GM12878 (cell line): ENCODE results near the gene PARPBP. TPM values are rescaled to one million over a fixed set of nuclear protein-coding genes. Genes with fewer than 3 reads are reported as not detected.

Experiments used
- ATAC-seq: fragments of 200-7000 bp; cut with Tn5 transposase; 3 replicates; pipeline ENCODE4 v1.9.1; 2020; ENCODE audit warnings: mild to moderate bottlenecking, moderate library complexity
- BruUV-seq: library from RNA; stranded (reverse); fragments of 400-500 nt; replicated peaks from 2 replicates; lab custom pipeline; 2021; lab: Mats Ljungman, UMichigan
- CTCF ChIA-PET: fragments of 300-600 bp; sonication (Branson Sonifier 250); formaldehyde crosslinking; extraction: SDS; loops from one replicate; lab custom pipeline; 2021; ENCODE audit warnings: inconsistent platforms; lab: Yijun Ruan, JAX
- POLR2A ChIA-PET: fragments of 350-600 bp; formaldehyde crosslinking; extraction: SDS; loops from one replicate; lab custom pipeline; 2021; ENCODE audit warnings: inconsistent platforms; lab: Charles Lee
- RAD21 ChIA-PET: fragments of 300-600 bp; sonication (Branson Sonifier 250); formaldehyde crosslinking; loops from one replicate; lab custom pipeline; 2023; ENCODE audit warnings: antibody characterized with exemption; ENCODE audit not compliant: unreplicated experiment; lab: Charles Lee
- SMC1A ChIA-PET: fragments of 300-600 bp; sonication (Branson Sonifier 250); formaldehyde crosslinking; loops from one replicate; lab custom pipeline; 2023; ENCODE audit not compliant: unreplicated experiment, uncharacterized antibody; lab: Charles Lee
- DNase-seq: peaks from one replicate; pipeline ENCODE4 v3.0.0-alpha.2; 2011; ENCODE audit warnings: low read depth, low spot score
- FAIRE-seq: peaks from 3 replicates; lab custom pipeline; 2011; peaks lifted over from hg19 to GRCh38; lab: Jason Lieb, UNC
- H2AFZ ChIP-seq: 2 replicates; pipeline ENCODE4 v1.6.0; 2011; ENCODE audit warnings: low read depth, low read length, control low read depth; ENCODE audit not compliant: control insufficient read depth
- H3K27ac ChIP-seq: 2 replicates; pipeline ENCODE4 v1.5.1; 2011; ENCODE audit warnings: control low read depth; ENCODE audit not compliant: control insufficient read depth, insufficient read depth
- H3K27me3 ChIP-seq, 2 experiments: replicated peaks in 1 of 2; 2 replicates each; pipeline versions ENCODE4 v1.6.0 to v1.6.1; 2011; ENCODE audit warnings: low read length in 1 of 2; ENCODE audit not compliant: control insufficient read depth in 2 of 2, insufficient read depth in 2 of 2
- H3K36me3 ChIP-seq, 2 experiments: 2 replicates each; pipeline ENCODE4 v1.5.1; 2011; ENCODE audit warnings: low read length in 1 of 2; ENCODE audit not compliant: control insufficient read depth in 2 of 2, insufficient read depth in 2 of 2
- H3K4me1 ChIP-seq: 2 replicates; pipeline ENCODE4 v1.6.1; 2011; ENCODE audit warnings: mild to moderate bottlenecking, low read length, moderate library complexity, mixed read lengths; ENCODE audit not compliant: control insufficient read depth, insufficient read depth
- H3K4me2 ChIP-seq: 2 replicates; pipeline ENCODE4 v1.6.0; 2011; ENCODE audit warnings: control low read depth; ENCODE audit not compliant: control insufficient read depth, insufficient read depth
- H3K4me3 ChIP-seq: fragments of 200-600 bp; sonication (generic); 2 replicates; pipeline ENCODE4 v1.5.1; 2016
- H3K79me2 ChIP-seq: 2 replicates; pipeline ENCODE4 v1.6.0; 2011; ENCODE audit warnings: low read length; ENCODE audit not compliant: control insufficient read depth, insufficient read depth
- H3K9ac ChIP-seq: 2 replicates; pipeline ENCODE4 v1.8.0; 2011; ENCODE audit warnings: low read length, control low read depth, mixed read lengths; ENCODE audit not compliant: control insufficient read depth, insufficient read depth
- H3K9me3 ChIP-seq: replicated peaks from 3 replicates; pipeline ENCODE4 v1.5.1; 2011; ENCODE audit warnings: mild to moderate bottlenecking, low read length; ENCODE audit not compliant: control insufficient read depth, insufficient read depth
- H4K20me1 ChIP-seq: 2 replicates; pipeline ENCODE4 v1.6.0; 2011; ENCODE audit not compliant: control insufficient read depth, insufficient read depth
- ATF2 ChIP-seq: IDR thresholded peaks from 2 replicates; pipeline ENCODE4 v1.6.1; 2012; ENCODE audit warnings: low read length, inconsistent platforms
- FOS ChIP-seq: IDR thresholded peaks from 3 replicates; pipeline ENCODE4 v1.6.1; 2011; ENCODE audit warnings: borderline replicate concordance; ENCODE audit not compliant: insufficient read length; ENCODE audit errors: extremely low read depth
- FOXM1 ChIP-seq: IDR thresholded peaks from 2 replicates; pipeline ENCODE4 v1.6.1; 2012; ENCODE audit warnings: low read depth, mild to moderate bottlenecking, inconsistent platforms, low read length, moderate library complexity
- MTA2 ChIP-seq: fragments of 450-650 bp; IDR thresholded peaks from 2 replicates; pipeline ENCODE4 v1.6.1; 2016; ENCODE audit warnings: low read depth, mild to moderate bottlenecking, moderate library complexity
- MTA3 ChIP-seq: IDR thresholded peaks from 2 replicates; pipeline ENCODE4 v1.6.1; 2012; ENCODE audit warnings: low read length, inconsistent platforms, borderline replicate concordance
- MYB ChIP-seq: fragments of 150-350 bp; IDR thresholded peaks from 2 replicates; pipeline ENCODE4 v1.6.1; 2014; ENCODE audit warnings: mild to moderate bottlenecking, low read depth, low read length, borderline replicate concordance
- SMC3 ChIP-seq: IDR thresholded peaks from 2 replicates; pipeline ENCODE4 v1.6.1; 2011; ENCODE audit warnings: low read length, improper control_type of control experiment, borderline replicate concordance
- SREBF1 ChIP-seq: IDR thresholded peaks from 2 replicates; pipeline ENCODE4 v1.6.1; 2012; ENCODE audit warnings: mild to moderate bottlenecking, low read length
- SUZ12 ChIP-seq: fragments of 200-600 bp; sonication (generic); IDR thresholded peaks from one replicate; pipeline ENCODE4 v1.6.1; 2018; ENCODE audit warnings: antibody characterized with exemption, mild to moderate bottlenecking; ENCODE audit not compliant: unreplicated experiment
- TCF12 ChIP-seq: IDR thresholded peaks from 2 replicates; pipeline ENCODE4 v1.6.1; 2011; ENCODE audit warnings: low read depth, mild to moderate bottlenecking, low read length
- ZBED1 ChIP-seq: IDR thresholded peaks from 2 replicates; pipeline ENCODE4 v1.6.1; 2016; ENCODE audit warnings: borderline replicate concordance
- ZBTB4 ChIP-seq: fragments of 450-650 bp; formaldehyde crosslinking; IDR thresholded peaks from 2 replicates; pipeline ENCODE4 v1.4.0; 2022; ENCODE audit warnings: mild to moderate bottlenecking, moderate library complexity
- in situ Hi-C: fragments of 300-500 bp; cut with MboI; formaldehyde crosslinking; loops from 9 replicates; pipeline ENCODE4 v1.14.3; 2018; ENCODE audit warnings: mixed read lengths
- intact Hi-C: fragments of 100-400 bp; cut with micrococcal nuclease; formaldehyde crosslinking; loops from one replicate; pipeline ENCODE4 v1.14.2; 2022; ENCODE audit not compliant: unreplicated experiment
- polyA plus RNA-seq, 11 experiments: library from polyadenylated mRNA; depleted of rRNA in 4 of 11; unstranded in 6 of 11; stranded (reverse) in 5 of 11; fragments of >200 nt; fragmentation: Nextera tagmentation in 4 of 11; fragmentation: Illumina TruSeq in 1 of 11; extraction: Ambion mirVana in 4 of 11; extraction: Trizol in 1 of 11; gene quantifications; 1 replicate in 1 of 11; 2 replicates in 10 of 11; pipeline versions ENCODE4 v1.2.1 to v1.2.3, GENCODE V29; 2011 to 2016; ENCODE audit warnings: inconsistent platforms in 2 of 11, missing spikeins in 2 of 11, low read depth in 1 of 11
- total RNA-seq, 4 experiments: library from RNA; depleted of rRNA in 3 of 4; stranded (reverse); fragments of >200 nt in 3 of 4; fragmentation: Illumina TruSeq in 1 of 4; extraction: Trizol in 1 of 4; gene quantifications; 2 replicates each; pipeline versions ENCODE4 v1.2.1 to v1.2.3, GENCODE V29; 2013 to 2021
- TF ChIP-seq, protein P1 (sequence below): fragments of 450-650 bp; formaldehyde crosslinking; IDR thresholded peaks from 2 replicates; pipeline ENCODE4 v1.4.0; 2020; ENCODE audit warnings: mild to moderate bottlenecking, moderate library complexity
- TF ChIP-seq, protein P2 (sequence below): fragments of 450-650 bp; IDR thresholded peaks from 2 replicates; pipeline ENCODE4 v1.6.1; 2017; ENCODE audit warnings: mild to moderate bottlenecking, low read depth, inconsistent platforms; ENCODE audit not compliant: poor library complexity, severe bottlenecking

Gene PARPBP
- total and polyA plus RNA-seq, 10 of the 15 experiments (the other 5 are each of a cell fraction or from before 2014, with no cell fraction given), result 20.3 to 57.7 (median 32.4) TPM

DNA sequence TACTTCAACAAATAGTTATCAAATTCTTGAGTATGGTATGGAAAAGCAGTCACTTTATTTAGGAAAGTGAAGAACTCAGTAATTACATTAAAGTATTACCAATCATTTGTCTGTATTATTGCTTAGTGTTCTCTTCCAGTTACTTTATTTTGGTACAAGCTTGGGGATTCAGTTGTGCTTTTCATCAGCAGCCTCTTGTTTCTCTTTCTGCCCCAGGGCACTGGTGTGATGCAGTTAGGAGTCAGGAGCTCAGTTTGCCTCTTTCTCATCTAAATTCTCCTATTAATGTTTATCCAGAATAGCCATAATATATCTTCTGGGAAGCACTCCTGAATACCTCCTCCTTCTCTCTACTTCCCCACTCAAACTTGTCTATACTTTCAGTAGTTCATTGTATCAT lies 52.0 kb downstream of the PARPBP start:
- Histone ChIP-seq H3K36me3 (peaks cover 0 to 3% of the 10 kb centered on the region in 2 experiments; a peak in 1 of 4 replicates), H2AFZ (no peak overlapping the region), H3K4me3 (no peak overlapping the region), H3K27ac (no peak overlapping the region), H3K27me3 (no peaks in the 10 kb centered on the region), H3K79me2 (no peaks in the 10 kb centered on the region), H4K20me1 (no peaks in the 10 kb centered on the region), H3K4me2 (no peak overlapping the region), H3K4me1 (peaks cover 5% of the 10 kb centered on the region), H3K9me3 (no peaks in the 10 kb centered on the region), H3K9ac (no peak overlapping the region)
- ChIA-PET POLR2A (no interaction called here), RAD21 (interaction anchor here (1.0 to 4.3 kb wide), 4 partner anchors 310 to 568 kb away, joined by 3 to 42 read pairs (median 6); no protein-coding TSS in a partner anchor), CTCF (interaction anchor here (0.6 to 5.7 kb wide), 7 partner anchors 64 to 639 kb away, joined by 3 to 55 read pairs (median 4); no protein-coding TSS in a partner anchor), SMC1A (interaction anchor here (0.7 to 5.3 kb wide), 9 partner anchors 12 to 640 kb away, joined by 3 to 34 read pairs (median 4); partner anchors contain the start of gene PMCH)
- BruUV-seq, result no TSS peak
- ATAC-seq, result no peak
- in situ Hi-C loops, result no loop called here
- intact Hi-C loops, result loop anchor here (2.0 to 5.0 kb wide), 2 partner anchors 531 to 595 kb away; no protein-coding TSS in a partner anchor
- no peak for FAIRE-seq
- no peak for DNase-seq
- no peak for TF ChIP-seq TCF12
- TF ChIP-seq SUZ12, result no peak
- TF ChIP-seq FOXM1, result no peak
- TF ChIP-seq ZBED1, result no peak
- no peak for TF ChIP-seq SMC3
- TF ChIP-seq, protein P1, sequence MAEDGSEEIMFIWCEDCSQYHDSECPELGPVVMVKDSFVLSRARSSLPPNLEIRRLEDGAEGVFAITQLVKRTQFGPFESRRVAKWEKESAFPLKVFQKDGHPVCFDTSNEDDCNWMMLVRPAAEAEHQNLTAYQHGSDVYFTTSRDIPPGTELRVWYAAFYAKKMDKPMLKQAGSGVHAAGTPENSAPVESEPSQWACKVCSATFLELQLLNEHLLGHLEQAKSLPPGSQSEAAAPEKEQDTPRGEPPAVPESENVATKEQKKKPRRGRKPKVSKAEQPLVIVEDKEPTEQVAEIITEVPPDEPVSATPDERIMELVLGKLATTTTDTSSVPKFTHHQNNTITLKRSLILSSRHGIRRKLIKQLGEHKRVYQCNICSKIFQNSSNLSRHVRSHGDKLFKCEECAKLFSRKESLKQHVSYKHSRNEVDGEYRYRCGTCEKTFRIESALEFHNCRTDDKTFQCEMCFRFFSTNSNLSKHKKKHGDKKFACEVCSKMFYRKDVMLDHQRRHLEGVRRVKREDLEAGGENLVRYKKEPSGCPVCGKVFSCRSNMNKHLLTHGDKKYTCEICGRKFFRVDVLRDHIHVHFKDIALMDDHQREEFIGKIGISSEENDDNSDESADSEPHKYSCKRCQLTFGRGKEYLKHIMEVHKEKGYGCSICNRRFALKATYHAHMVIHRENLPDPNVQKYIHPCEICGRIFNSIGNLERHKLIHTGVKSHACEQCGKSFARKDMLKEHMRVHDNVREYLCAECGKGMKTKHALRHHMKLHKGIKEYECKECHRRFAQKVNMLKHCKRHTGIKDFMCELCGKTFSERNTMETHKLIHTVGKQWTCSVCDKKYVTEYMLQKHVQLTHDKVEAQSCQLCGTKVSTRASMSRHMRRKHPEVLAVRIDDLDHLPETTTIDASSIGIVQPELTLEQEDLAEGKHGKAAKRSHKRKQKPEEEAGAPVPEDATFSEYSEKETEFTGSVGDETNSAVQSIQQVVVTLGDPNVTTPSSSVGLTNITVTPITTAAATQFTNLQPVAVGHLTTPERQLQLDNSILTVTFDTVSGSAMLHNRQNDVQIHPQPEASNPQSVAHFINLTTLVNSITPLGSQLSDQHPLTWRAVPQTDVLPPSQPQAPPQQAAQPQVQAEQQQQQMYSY (CRISPR knock-in tag), result no peak
- no peak for TF ChIP-seq MTA2
- TF ChIP-seq ATF2, result no peak
- no peak for TF ChIP-seq MTA3
- no peak for TF ChIP-seq ZBTB4 (CRISPR knock-in tag)
- TF ChIP-seq, protein P2, sequence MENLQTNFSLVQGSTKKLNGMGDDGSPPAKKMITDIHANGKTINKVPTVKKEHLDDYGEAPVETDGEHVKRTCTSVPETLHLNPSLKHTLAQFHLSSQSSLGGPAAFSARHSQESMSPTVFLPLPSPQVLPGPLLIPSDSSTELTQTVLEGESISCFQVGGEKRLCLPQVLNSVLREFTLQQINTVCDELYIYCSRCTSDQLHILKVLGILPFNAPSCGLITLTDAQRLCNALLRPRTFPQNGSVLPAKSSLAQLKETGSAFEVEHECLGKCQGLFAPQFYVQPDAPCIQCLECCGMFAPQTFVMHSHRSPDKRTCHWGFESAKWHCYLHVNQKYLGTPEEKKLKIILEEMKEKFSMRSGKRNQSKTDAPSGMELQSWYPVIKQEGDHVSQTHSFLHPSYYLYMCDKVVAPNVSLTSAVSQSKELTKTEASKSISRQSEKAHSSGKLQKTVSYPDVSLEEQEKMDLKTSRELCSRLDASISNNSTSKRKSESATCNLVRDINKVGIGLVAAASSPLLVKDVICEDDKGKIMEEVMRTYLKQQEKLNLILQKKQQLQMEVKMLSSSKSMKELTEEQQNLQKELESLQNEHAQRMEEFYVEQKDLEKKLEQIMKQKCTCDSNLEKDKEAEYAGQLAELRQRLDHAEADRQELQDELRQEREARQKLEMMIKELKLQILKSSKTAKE, result no peak
- TF ChIP-seq FOS, result no peak
- no peak for TF ChIP-seq SREBF1
- TF ChIP-seq MYB, result no peak
